ENCODE data around the gene GPHB5.

GRCh38 chr14:63283884-63284248 is 34.9 kb downstream of the GPHB5 start:
- TF ChIP-seq, protein P1, sequence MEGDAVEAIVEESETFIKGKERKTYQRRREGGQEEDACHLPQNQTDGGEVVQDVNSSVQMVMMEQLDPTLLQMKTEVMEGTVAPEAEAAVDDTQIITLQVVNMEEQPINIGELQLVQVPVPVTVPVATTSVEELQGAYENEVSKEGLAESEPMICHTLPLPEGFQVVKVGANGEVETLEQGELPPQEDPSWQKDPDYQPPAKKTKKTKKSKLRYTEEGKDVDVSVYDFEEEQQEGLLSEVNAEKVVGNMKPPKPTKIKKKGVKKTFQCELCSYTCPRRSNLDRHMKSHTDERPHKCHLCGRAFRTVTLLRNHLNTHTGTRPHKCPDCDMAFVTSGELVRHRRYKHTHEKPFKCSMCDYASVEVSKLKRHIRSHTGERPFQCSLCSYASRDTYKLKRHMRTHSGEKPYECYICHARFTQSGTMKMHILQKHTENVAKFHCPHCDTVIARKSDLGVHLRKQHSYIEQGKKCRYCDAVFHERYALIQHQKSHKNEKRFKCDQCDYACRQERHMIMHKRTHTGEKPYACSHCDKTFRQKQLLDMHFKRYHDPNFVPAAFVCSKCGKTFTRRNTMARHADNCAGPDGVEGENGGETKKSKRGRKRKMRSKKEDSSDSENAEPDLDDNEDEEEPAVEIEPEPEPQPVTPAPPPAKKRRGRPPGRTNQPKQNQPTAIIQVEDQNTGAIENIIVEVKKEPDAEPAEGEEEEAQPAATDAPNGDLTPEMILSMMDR (conservative IDR thresholded peaks at IDR 0.05; ENCODE audit: low read depth in 2 of 2): no peak
- TF ChIP-seq EZH2 (IDR thresholded peaks at IDR 0.05; ENCODE audit: low read depth, unreplicated experiment): no peak

All from GM23338 (cell line).